GM19467 (cell line): ENCODE results near the gene PAX8.
"Not testable (repeated sequence)": the region's sequence is repeated elsewhere in the genome, so short reads cannot be mapped to it uniquely, and the experiment has no call there.

ENCODE experiments used
- ATAC-seq: cut with Tn5 transposase; IDR thresholded peaks from one replicate; pipeline ENCODE4 v1.9.1; 2021; ENCODE audit warnings: mild to moderate bottlenecking, moderate library complexity; ENCODE audit not compliant: unreplicated experiment

PAX8 gene

GRCh38 chr2:113278742-113279139 lies at the start of gene PAX8:
TSS of gene PAX8 (minus strand) at chr2:113278921. CDS start at chr2:113278394, 527 bp downstream.
- no peak for ATAC-seq

- ATAC-seq, result no peak
Measured at GRCh38 chr2:113328043-113328442, 49.3 kb upstream of the PAX8 start.

GRCh38 chr2:113325161-113325731 lies 46.5 kb upstream of the PAX8 start:
- not testable (repeated sequence) for ATAC-seq

DNA sequence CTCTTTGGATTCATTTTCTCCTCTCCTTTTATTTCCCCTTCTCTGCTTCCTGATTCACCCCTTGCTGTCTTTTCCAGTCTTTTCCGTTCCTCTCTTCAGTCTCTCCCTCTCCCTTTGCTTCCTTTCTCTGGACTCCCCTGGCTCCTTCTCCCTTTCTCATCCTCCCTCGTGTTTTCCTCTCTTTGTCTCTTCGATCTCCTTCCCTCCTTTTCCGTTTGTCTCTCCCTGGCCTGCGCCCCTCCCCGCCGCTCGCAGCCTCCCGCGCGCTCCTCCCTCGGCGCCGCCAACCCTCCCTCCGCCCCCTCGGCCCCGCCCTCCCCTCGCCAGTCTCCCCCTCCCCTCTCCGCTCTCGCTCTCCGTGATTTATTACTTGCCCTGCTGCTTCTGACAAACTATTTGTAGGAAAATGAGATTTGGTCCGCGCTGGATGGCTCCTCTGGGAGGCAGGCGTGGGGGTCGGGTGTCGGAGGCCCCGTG lies 46.0 kb upstream of the PAX8 start:
- ATAC-seq, result no peak

DNA sequence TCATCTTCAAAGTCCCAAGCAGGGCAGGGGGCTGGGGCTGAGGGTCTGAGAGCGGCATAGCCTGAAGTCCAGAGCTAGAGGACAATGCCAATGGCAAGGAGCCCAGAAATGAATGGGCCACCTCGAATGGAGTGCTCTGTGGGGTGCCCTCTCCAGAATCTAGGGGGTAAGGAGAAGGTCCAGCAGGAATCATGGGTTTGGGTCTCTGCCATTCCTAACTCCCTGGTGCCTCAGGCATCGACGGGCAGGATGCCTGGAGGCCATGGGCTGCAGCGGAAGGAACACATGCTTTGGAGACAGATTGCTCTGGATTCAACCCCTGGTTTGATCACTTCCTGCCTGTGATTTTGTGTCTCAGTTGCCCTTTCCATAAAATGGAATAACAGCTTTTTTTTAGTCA lies 44.4 kb upstream of the PAX8 start:
- ATAC-seq, result not testable (repeated sequence)

DNA sequence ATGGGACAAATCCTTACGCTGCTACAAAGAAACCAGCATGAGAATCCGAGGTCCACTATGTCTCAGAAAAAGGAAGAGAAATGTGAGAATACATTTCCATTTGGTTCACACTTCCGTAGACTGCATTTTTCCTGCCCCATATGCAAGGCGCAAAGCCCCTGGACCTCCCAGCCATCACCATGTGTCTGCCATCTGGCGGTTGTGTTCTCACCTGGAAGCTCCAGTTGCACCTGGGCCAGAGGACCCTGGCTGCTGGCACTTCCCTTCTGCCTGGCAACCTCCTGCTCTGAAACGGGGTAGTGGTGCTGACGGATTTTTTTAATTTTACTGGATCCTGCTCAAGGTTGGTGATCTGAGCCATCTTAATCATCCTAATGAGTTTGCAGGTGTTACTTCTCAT lies 41.4 kb upstream of the PAX8 start:
- ATAC-seq, result not testable (repeated sequence)

DNA sequence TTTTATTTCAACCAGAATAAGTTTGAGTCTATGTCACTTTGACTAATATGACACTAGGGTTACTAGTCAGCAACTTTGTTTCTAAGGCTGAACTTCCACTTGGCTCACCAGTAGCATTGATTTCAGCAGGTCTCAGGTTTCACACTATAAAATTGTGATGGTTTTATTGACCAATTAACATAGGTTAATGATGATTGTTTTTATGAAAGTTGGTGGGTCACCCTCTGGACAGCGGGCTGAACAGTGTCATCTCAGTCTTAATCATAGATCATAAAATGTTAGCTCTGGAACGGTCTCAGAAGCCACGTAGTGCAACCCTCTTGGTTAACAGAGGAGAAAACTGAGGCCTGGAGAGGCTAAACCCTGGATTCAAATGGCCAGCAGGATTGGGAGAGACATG lies 40.2 kb upstream of the PAX8 start:
- not testable (repeated sequence) for ATAC-seq

DNA sequence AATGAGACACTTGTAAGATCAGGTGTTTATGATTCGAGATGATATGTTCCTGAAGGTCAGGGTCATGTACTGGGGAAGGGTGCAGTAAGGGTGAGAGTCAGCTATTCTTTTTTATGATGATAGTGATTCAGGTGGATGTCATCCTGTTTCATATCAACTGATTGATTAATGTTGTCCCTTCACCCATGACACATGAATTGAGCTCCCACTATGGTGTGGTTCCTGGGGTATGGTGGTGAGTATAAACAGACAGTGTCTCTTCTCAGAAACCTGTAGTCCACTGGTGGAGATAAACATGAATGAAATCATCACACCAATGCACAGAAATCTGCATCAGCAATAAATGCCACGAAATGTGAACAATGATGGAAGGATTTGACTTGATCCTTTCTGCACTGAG lies 37.4 kb upstream of the PAX8 start:
- ATAC-seq, result no peak

GRCh38 chr2:113314663-113315062 lies 35.9 kb upstream of the PAX8 start:
- not testable (repeated sequence) for ATAC-seq

- ATAC-seq, result not testable (repeated sequence)
Measured at GRCh38 chr2:113314176-113314575, 35.5 kb upstream of the PAX8 start.

DNA sequence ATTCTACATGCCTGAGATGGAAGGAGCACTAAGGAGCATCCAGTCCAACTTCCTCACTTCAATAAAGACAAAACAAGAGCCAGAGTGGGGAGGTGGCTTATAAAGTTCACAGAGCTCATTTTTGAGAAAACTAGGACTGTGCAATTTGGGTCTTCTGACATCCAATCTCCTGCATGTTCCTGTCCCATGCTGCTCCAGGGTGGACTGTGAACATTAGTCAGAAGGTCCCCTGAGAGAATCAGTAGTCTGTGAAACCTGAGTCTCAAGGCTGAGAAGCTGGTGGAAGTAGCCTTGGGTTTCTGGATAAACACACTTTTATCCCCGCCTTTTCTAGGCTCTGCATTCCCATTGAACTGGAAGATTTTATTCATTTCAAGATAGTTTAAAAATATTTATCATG lies 33.1 kb upstream of the PAX8 start:
- not testable (repeated sequence) for ATAC-seq

GRCh38 chr2:113311191-113311590 lies 32.5 kb upstream of the PAX8 start:
- ATAC-seq, result not testable (repeated sequence)

DNA sequence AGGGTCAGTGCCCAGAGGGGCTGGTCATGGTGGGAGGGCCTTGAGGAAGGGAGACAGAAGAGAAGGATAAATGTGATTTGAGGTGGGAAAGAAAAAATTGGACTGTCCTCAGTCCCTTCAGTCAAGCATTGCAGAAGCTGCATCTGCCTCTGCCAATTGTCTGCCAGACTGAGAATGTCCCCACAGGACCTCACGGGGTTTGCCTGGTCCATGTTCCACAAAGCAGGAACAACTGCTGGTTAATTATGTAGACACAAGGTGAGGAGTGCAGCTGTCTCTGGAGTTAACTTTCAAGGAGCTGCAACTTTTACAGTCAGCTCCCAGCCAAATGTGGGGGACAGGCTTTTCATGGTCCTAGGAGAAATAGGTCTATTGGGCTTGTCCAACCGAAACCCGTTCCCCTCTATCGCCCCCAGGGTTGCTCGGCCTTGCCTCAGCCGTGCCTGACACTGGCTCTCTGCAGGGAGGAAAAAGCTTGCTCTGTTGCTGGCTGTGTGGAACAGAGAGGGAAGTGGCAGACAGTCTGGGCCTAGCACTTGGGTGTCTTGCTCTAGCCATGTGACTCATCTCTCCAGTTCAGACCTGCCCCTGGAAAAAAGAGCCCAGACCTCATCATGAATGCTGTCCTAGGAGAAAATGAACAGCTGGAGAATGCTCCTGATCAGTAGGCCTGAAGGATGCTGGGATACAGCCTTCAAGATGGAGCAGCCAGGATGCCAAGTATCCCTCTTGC lies 31.1 kb upstream of the PAX8 start:
- ATAC-seq, result no peak

- ATAC-seq, result not testable (repeated sequence)
Measured at GRCh38 chr2:113308784-113309183, 30.1 kb upstream of the PAX8 start.

DNA sequence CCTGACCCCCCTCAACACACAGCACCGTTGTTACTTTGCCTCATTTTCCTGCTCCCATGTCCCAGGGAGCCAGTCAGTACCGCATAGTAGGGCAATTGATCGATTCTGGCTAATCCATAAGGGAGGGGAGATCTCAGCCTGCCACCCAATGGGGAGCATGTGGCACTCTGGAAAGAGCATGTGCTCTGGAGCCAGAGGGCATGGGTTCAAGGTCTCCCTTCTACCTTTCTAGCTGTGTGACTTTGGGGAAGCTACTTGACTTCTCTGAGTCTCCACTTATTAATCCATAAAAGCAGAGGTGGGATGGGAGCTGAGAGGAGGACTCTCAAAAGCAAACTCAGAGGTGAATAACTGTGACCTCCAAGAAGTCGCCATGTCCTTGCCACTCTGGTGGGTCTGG lies 27.5 kb upstream of the PAX8 start:
- ATAC-seq, result not testable (repeated sequence)

DNA sequence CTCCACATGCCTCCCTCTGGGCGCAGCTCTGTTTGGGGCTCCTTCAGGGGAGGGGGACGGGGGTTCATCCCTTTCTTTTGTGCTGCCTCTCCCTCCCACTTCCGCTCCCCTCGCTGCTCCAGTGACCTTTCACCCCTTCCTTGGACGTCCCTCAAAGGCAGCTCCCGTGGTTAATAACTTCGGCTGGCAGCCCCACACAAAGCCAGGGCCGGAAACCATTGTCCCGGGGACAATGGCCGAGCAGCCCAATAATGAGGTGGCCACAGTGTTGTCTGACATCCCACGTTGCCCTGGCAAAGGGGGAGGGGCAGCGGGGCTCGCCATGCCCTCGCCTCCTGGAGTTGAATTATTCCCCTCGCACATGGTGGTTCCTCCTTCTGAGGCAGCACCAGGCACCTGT lies 27.0 kb upstream of the PAX8 start:
- ATAC-seq, result not testable (repeated sequence)

- no peak for ATAC-seq
Measured at GRCh38 chr2:113305146-113305545, 26.4 kb upstream of the PAX8 start.

GRCh38 chr2:113304702-113305101 lies 26.0 kb upstream of the PAX8 start:
- ATAC-seq, result no peak

GRCh38 chr2:113302216-113302980 lies 23.7 kb upstream of the PAX8 start:
- not testable (repeated sequence) for ATAC-seq

DNA sequence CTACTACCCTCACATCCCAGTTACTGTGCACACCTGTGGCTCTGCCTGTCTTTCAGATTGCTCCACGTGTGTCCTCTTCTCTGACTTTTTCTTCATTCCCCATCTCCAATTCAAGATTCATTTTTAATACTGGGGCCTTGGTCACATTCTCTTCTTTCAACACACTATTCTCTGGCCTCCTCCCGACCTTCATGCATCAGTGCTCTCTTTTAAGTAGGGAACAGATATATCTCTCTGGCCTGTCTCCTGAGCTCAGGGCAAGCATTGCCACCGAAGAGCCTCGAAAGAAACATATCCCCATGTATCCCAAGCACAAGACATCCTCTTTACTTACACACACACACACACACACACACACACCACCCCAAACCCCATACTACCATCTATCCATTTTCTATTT lies 21.6 kb upstream of the PAX8 start:
- no peak for ATAC-seq

GRCh38 chr2:113298176-113298575 lies 19.5 kb upstream of the PAX8 start:
- no peak for ATAC-seq

GRCh38 chr2:113297590-113297989 lies 18.9 kb upstream of the PAX8 start:
- ATAC-seq, result not testable (repeated sequence)
